Retina (tissue), 1 donor: ENCODE results near the gene GSC.
"Not testable (repeated sequence)": the region's sequence is repeated elsewhere in the genome, so short reads cannot be mapped to it uniquely, and the experiment has no call there.

ENCODE experiments used
- DNase-seq: peaks from one replicate; pipeline ENCODE4 v3.0.0-alpha.2; 2016

Gene GSC

DNA sequence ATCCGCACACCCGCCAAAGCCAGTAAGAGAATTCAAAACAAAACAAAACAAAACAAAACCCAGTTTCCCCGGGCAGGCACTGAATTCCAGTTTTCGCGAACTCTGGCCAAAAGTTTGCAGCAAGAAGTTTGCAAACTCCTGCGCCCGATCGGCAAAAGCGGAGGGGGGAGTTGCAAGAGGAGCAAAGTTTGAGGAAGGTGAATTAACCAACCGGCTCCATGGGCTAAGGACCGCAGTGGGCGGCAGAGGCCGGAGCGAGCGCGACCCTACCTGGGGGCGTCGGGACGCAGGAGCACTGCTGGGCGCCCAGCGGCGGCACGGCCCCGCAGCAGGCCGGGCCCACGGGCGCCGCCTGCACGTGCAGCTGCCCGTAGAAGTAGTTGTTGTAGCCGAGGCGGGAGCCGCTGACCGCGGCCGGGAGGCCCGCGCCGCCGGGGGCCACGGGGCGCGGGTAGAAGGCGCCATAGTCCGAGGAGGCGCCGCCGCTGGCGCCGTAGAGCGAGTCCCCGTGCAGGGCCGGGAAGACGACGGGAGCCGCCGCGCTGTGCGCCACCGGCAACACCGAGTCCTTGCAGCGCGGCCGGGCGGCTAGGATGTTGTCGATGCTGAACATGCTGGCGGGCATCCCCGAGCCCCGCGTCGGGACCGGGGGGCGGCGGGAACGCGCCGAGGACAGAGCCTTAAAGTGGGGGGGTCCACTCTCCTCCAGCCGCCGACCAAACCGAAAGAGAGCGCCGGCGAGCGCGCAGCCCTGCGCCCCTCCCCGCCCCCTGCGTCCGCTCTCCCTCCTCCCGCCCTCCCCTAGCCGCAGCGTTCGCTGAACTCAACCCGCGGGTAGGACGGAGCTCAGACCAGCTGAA lies at the start of gene GSC:
Gene GSC, minus strand, starts transcription at position 723 of the 860 bp plus-strand sequence. Its CDS starts 98 bp downstream, at position 625.
- peak; percentile 81 for DNase-seq

GRCh38 chr14:94819531-94819930 lies 49.6 kb upstream of the GSC start:
- DNase-seq, result no peak

- no peak for DNase-seq
Observed at GRCh38 chr14:94816113-94816512, 46.2 kb upstream of the GSC start.

DNA sequence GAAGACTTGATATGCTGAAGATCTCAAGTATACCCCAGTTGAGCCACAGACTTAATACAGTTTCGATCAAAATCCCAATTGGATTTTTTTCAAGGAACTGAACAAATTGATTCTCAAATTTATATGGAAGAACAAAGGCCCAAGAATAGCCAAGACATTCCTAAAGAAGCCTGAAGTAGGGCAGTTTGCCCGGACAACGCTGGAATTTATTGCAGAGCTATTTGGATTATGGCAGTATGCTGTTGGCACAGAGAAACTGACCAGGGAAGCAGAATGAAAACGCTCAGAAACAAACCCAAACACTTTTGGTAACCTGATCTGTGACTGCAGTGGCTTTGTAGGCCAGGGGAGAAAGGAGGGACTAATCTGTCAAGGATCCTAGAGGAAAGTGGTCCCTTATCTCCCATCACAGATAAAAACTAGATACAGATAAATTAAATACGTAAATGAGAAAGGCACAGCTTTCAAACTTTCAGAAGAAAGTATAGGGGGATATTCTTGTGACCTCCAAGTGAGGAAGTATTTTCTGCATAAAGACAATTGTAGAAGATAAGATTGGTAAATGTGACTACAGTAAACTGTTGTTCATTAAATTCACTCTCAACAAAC lies 35.9 kb upstream of the GSC start:
- DNase-seq, result no peak

DNA sequence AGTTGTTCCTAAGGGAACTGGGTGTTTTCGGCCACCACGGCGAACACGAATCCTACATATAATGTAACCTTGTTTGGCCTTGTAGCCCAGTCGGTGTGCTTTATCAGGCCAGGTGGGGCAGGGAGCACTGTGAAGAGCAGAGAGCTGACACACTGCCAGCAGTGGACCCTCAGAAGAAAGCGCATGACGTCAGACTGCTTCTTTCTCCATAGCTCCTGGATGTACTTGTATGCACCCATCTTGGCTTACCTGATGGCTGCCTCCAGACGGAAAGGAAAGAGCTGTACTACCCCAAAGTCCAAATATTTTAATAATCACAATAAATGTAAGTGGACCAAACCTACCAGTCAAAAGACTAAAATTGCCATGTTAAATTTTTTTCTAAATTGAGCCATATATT lies 31.3 kb upstream of the GSC start:
- DNase-seq, result no peak

GRCh38 chr14:94800764-94801163 lies 30.9 kb upstream of the GSC start:
- not testable (repeated sequence) for DNase-seq

DNA sequence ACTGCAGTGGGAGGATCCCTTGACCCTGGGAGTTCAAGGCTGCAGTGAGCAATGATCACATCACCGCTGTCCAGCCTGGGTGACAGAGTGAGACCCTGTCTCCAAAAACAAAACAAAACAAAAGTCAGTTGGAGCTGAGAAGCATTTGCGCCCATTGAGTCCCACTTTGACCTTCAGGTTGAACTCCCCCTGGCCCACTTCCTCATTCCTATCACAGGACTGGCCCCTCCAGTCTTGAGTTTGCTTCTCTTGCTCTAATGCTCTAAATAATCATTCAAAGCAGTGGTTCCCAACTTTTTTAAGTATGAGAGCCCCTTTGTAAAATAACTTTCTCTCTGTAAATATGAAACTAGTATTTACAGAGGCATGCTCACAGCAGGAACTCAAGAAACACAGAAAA lies 28.0 kb upstream of the GSC start:
- DNase-seq, result no peak

GRCh38 chr14:94796278-94796677 lies 26.4 kb upstream of the GSC start:
- no peak for DNase-seq

- no peak for DNase-seq
Observed at GRCh38 chr14:94795372-94795771, 25.5 kb upstream of the GSC start.

GRCh38 chr14:94793901-94794300 lies 24.0 kb upstream of the GSC start:
- DNase-seq, result no peak

- no peak for DNase-seq
Observed at GRCh38 chr14:94787655-94788054, 17.7 kb upstream of the GSC start.

DNA sequence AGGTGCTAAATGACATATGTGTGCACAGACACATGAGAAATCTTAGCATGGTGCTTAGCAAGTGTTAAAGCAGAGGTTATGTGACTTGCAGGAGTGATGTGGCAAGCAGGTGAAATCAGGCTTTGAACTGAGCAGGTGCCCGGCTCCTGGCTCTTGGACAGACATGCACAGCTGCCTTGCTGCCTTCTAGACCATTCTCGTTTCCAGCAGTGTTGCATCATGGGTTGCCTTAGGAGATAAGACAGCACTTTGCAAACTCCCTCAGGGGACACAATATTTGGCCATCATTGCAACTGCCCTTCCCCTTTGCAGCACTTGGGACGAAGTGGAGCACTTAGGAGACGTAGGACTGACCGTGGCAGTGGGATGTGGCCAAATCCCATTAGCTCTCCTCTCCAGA lies 17.2 kb upstream of the GSC start:
- DNase-seq, result no peak

GRCh38 chr14:94780536-94781399 lies 10.9 kb upstream of the GSC start:
- DNase-seq, result no peak

DNA sequence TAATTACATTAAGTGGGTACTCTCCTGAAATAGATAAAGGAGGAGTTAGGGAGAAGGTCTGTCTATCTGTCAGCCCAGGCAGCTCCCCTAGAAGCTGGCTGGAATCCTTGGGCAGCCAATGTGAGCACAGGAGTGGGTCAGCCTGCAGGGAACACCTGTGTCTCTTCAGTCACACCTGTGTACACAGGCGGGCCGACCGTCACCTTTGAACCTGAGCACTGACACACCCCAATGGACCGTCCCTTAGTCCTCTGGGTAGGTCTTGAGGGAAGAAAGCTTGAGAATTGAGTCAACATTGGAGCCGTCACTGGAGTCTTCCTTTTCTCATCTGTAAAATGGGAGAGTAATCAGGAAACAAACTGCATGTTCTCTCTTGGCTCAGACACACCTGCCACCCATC lies 9.8 kb upstream of the GSC start:
- DNase-seq, result no peak

DNA sequence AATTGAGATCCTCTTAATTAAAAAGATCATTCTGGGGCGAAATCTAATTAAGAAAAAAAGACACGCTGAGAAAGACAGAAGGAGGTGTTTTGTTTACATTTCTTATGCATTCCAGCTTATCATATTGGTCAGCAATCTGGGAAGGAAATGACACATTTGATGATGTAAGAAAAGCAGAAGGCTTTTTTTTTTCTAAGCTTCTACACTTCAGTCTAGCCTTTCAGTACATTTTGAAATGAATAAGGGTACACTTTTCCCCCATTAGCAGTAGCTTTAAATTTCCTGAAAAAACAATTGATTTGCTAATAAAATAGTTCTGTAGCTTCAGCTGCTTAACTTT lies 5.9 kb upstream of the GSC start:
- no peak for DNase-seq

DNA sequence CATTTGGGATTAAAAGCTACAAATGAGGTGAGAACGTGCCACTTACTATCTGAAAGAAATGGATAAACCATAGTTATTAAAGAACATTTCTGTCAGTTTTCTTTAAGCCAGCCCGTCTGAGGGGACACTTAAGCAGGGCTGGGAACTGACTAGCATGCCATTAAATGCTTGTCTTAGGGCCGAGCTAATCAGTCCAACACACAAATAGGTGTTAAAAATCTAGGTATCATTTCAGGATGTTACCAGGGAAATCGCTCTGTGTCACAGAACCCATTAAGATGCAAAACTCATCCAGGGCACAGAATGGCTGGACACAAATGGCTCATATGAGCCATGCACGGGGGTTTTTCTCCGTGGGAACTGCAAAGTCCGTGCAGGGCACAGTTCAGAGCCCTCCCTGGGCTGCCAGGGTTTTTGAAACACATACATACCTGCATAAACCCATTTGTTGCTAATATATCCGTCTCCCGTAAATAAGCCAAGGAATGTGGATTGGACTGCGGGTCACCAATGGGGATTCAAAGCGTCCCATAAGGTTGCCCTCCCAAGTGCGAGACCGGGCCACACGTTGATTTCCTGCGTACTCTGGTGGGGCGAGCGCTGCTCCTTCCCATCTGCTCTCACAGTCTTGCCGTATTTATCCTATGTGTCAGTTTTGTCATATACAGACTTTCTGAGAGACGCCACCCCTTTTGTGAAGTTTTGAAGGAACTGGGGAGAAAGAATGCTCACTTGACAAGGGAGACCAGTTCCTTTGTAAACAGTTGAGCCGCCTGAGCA lies 5.4 kb upstream of the GSC start:
- DNase-seq, result peak; percentile 63

GRCh38 chr14:94774344-94775090 lies 4.6 kb upstream of the GSC start:
- peak; percentile 31 for DNase-seq

DNA sequence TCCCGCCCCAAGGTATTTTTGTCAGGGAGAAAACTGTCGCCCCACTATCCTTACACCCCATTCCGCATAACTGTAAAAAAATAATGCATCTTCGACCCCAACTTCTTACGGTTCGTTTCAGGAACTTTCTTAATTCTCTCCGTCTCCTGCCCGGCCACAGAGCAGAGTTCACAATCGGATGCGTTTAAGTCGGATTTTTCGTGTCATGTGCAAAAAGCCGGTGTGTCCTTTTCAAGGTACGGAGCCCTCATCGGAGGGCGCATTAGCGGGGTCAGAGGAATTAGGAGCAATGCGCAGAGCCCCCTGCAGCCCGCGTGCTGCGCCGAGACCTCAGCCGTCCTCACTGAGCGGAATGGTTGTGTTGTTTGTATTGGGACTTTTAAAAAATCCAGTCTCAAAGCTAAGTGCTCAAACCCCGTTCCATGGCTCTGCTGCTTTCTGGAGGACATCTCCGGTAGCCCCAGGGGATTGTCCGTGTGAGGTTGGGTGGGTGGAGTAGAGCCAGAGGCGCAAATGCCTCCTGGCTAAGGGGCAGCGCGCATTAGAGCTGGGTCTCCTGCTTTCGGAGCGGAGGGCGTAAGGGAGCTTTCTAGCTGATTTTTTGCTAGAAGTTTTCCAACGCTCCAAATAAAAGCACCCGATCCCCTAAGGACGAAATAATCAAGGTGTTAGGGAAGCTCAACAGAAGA lies 3.9 kb upstream of the GSC start:
- peak; percentile 77 for DNase-seq

DNA sequence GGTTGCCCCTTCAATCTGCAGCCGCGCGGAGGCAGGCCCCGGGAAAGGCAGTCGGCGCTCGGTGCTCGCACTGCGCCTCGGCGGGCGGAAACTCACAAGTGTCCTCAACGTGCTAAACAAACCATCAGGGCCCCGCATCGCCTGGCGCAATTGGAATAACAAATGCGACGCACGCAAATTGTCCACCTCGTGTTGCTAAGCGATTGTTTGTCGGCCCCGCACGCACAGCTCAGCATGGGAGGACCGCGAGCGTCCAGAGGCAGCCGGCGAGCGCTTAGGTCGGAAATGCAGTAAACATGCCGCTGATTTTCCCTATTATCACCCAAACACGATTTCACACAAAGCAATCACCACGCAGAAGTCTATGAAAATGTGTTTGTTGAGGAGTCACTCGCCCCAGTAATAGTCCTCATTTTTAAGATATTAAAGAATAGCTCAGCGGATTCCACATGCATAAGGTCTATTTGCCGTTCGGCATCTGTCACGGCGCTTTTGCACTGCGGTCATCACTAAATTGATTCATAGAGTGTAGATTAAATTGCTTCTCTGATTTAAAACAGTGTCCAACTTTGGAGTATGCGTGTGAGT lies 3.2 kb upstream of the GSC start:
- peak; percentile 87 for DNase-seq

GRCh38 chr14:94772548-94772947 lies 2.6 kb upstream of the GSC start:
- no peak for DNase-seq

- peak; percentile 47 for DNase-seq
Observed at GRCh38 chr14:94771906-94772490, 2.1 kb upstream of the GSC start.
